HG03575 (cell line): ENCODE data around the gene MYBL2.

ENCODE experiments used
- ATAC-seq: cut with Tn5 transposase; IDR thresholded peaks from one replicate; pipeline ENCODE4 v1.9.1; 2021; ENCODE audit not compliant: unreplicated experiment, insufficient number of reproducible peaks, low FRiP score; ENCODE audit errors: extremely low read depth

Gene MYBL2

GRCh38 chr20:43717616-43717995 is 50.7 kb downstream of the MYBL2 start:
- ATAC-seq = no peak

GRCh38 chr20:43720007-43720406 is 53.1 kb downstream of the MYBL2 start:
- no peak for ATAC-seq

GRCh38 chr20:43721097-43721428 is 54.1 kb downstream of the MYBL2 start:
- no peak for ATAC-seq

- no peak for ATAC-seq
Observed at GRCh38 chr20:43721429-43722152, 54.7 kb downstream of the MYBL2 start.

- ATAC-seq = no peak
Observed at GRCh38 chr20:43722153-43722505, 55.2 kb downstream of the MYBL2 start.

- ATAC-seq = no peak
Observed at GRCh38 chr20:43723186-43723585, 56.3 kb downstream of the MYBL2 start.

- ATAC-seq = no peak
Observed at GRCh38 chr20:43723735-43724134, 56.8 kb downstream of the MYBL2 start.

GRCh38 chr20:43724383-43724782 is 57.5 kb downstream of the MYBL2 start:
- ATAC-seq = no peak

- ATAC-seq = no peak
Observed at GRCh38 chr20:43725666-43726065, 58.8 kb downstream of the MYBL2 start.

- no peak for ATAC-seq
Observed at GRCh38 chr20:43726333-43726732, 59.4 kb downstream of the MYBL2 start.

- no peak for ATAC-seq
Observed at GRCh38 chr20:43726811-43727338, 60.0 kb downstream of the MYBL2 start, which contains the start of gene GTSF1L. Gene GTSF1L, minus strand, starts transcription at chr20:43727002. Its CDS starts 308 bp downstream, at chr20:43726694.

- no peak for ATAC-seq
Observed at GRCh38 chr20:43727980-43728590, 61.2 kb downstream of the MYBL2 start.

- no peak for ATAC-seq
Observed at GRCh38 chr20:43728686-43729255, 61.9 kb downstream of the MYBL2 start.

- no peak for ATAC-seq
Observed at GRCh38 chr20:43731469-43731868, 64.6 kb downstream of the MYBL2 start.

- no peak for ATAC-seq
Observed at GRCh38 chr20:43731927-43732326, 65.0 kb downstream of the MYBL2 start.

GRCh38 chr20:43736588-43737158 is 69.8 kb downstream of the MYBL2 start:
- ATAC-seq = no peak

- no peak for ATAC-seq
Observed at GRCh38 chr20:43737925-43738324, 71.0 kb downstream of the MYBL2 start.

GRCh38 chr20:43739148-43739749 is 72.3 kb downstream of the MYBL2 start:
- ATAC-seq = no peak

- no peak for ATAC-seq
Observed at GRCh38 chr20:43740642-43741041, 73.7 kb downstream of the MYBL2 start.
